GM19468 (cell line): ENCODE results near the gene VIM.
A peak's percentile ranks its signal among the peaks of the same experiment; 100 is the strongest.

Experiments
- ATAC-seq: cut with Tn5 transposase; IDR thresholded peaks from one replicate; pipeline ENCODE4 v1.9.1; 2021; ENCODE audit warnings: mild to moderate bottlenecking, moderate library complexity, moderate number of reproducible peaks; ENCODE audit not compliant: unreplicated experiment; ENCODE audit errors: extremely low read depth

Gene VIM

GRCh38 chr10:17229967-17230682 is 2.1 kb downstream of the VIM start:
- ATAC-seq: peak; percentile 39

DNA sequence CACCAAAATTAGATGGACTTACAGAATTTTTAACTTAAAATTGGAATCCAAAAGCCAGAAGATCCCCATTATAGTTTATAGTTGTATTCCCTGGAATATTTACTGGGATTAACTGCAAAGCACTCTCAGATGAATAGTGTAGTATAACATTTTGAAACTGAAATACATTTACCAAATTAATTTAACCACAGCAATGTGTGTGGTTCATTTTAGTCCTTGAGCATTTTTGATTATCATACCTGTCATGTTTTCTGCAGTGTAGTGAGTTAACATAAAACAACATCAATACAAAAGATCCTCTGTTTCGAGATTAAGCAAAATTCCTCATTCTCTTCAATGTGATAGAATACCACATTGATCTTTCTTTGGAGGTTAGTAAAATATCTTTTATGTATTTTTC is 3.7 kb downstream of the VIM start:
- ATAC-seq: no peak

DNA sequence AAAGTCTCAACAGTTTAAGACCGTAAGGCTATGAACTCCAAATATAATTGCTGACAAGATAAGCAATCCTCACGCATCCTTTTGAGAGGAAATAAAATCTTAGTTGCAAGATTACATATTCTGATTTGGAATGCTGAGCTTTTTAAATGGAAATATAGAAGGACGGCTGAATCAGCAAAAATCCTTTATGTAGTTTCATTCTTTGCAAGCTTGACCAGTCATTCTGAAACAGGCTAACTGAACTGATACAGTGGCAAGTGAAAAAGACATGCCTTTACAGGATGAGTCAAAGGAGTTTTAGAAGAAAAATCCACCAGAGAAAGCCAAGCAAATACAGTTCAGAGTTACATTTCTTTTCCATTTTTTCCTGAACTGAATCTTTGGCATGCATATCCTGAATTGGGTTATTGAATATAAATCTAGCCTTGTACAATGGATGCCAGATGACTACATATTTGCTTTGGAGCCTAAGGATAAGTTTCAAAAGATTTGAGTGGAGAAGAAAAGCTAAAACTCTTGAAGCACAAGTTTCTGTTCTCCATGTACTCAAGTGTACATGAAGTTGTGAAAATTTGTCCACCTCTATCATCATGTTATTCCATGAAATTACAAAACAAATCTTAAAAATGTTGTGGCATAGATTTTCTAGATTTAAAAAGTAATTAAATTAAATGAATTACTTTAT is 4.4 kb downstream of the VIM start:
- ATAC-seq: no peak

DNA sequence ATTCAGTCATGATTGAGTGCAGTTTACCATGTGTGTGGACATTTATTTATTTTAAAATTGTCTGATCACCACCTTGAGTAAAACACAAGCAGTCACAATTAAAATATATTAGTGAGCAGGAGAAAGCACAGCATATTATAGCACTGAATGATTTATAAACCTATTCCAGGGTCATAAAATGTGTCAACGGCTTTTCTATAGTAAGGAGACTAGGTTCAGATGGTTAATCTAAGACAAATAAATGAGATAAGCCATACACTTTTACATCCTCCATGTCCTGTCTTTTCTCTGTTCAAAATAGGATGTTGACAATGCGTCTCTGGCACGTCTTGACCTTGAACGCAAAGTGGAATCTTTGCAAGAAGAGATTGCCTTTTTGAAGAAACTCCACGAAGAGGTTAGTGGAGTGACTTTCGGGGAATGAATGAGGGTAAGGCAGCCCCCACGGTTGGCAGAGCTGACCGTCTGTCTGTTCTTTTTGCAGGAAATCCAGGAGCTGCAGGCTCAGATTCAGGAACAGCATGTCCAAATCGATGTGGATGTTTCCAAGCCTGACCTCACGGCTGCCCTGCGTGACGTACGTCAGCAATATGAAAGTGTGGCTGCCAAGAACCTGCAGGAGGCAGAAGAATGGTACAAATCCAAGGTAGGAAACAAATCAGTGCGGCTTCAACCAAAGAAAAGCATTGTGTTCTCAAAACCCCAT is 5.4 kb downstream of the VIM start:
- no peak for ATAC-seq

DNA sequence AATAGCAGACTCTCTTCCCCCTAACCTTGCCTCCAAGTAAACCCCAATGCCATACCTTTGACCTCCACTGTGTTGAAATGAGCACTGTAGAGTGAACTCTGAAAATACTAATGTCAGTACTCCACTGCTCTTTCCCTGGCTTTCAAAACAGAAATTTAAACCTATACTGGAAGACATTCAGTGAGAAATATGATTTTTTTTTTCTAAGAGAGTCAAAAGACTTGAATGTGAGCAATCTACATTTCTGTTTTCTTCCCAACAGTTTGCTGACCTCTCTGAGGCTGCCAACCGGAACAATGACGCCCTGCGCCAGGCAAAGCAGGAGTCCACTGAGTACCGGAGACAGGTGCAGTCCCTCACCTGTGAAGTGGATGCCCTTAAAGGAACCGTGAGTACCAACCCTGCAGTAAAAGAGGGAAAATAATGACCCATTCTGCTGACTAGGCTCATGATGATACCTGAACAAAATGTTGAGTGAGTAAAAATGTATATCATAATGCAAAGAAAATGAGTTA is 6.4 kb downstream of the VIM start:
- no peak for ATAC-seq

DNA sequence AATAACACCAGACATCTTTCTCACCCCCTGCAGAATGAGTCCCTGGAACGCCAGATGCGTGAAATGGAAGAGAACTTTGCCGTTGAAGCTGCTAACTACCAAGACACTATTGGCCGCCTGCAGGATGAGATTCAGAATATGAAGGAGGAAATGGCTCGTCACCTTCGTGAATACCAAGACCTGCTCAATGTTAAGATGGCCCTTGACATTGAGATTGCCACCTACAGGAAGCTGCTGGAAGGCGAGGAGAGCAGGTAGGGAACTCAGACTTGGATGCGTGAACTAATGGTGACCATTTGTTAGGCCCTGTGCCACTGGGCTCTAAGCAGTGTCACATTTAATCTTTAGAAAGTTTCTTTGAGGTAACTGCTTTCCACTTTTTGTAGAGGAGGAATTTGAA is 7.1 kb downstream of the VIM start:
- no peak for ATAC-seq

DNA sequence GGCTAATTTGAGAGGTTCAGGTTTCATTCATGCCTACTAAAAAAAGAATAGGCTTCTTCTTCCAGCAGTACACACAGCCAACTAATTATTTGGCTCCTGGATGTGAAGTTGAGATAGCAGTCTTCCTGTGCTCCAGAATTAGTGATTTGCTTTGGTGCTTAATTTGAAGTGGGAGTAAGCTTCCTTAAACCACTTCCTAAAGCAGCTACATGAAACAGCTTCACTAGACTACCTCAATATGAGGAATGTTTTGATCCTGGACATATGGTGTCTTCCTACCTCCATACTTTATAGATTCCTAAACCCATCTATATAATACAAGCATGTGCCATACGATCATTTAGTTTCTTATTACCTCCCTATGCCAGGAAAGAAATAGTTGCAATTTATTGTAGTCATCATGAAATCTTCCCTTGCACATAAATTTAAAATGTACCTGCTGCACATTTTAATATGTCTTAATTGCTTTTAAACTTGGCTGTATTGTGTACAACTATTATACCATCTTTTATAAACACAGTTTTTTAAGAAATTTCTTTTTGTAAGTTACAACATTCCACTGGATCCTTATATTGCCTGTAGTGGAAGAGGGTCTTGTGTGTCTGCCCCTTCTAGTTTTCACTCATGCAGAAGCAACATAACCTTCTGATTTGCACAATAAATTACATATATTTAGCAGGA is 8.6 kb downstream of the VIM start:
- ATAC-seq: no peak

GRCh38 chr10:17237149-17237527 is 9.1 kb downstream of the VIM start:
- no peak for ATAC-seq

GRCh38 chr10:17237915-17238444 is 9.9 kb downstream of the VIM start:
- ATAC-seq: no peak

DNA sequence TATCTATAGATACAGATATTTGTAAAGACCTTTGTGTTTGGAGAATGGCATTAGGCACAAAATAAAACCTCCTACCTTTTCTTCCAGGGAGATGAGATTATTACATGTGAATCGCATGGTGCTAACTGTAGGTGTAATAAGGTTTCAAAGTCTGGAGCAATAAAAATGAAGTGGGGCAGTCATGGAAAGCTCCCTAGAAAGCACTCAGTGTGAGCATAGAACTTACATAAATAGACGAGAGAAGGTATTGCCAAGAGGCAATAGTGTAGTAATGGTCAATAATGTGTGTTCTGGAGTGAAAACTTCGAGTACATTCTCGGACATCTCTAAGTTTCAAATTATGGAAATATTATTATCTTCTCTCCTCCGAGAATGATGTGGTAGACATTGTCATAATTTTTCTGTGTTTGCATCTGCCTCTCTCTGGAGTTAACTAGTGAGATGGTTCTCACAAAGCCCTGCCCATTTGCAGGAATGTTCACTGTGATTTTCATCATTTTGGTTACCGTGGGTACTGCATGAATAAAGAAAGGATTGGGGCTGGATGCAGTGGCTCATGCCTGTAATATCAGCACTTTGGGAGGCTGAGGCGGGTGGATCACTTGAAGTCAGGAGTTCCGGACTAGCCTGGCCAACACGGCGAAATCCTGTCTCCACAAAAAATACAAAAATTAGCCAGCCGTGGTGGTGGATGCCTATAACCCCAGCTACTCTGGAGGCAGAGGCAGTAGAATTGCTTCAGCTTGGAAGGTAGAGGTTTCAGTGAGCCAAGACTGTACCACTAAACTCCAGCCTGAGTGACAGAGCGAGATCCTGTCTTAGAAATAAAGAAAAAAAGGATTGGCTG is 10.6 kb downstream of the VIM start:
- ATAC-seq: no peak

GRCh38 chr10:17239345-17240085 is 11.5 kb downstream of the VIM start:
- ATAC-seq: no peak

GRCh38 chr10:17240096-17240495 is 12.1 kb downstream of the VIM start:
- no peak for ATAC-seq

DNA sequence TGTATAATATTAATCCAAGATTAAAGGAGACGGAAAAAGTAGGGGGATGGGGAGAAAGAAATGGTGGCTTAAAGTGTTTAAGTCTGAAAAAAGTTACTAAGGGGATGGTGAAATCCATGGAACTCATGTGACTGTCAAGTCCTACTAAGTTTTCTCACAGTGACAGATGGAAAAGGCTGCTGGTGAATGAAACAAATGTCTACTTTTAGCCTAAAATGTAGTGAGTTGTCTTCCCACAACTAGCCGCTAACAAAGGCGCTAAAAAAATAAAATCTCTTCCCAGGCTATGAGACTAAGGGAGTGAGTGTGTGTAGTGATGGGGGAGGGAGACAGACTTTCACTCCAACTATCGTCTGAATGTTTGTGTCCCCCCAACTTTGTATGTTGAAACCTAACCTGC is 12.6 kb downstream of the VIM start:
- ATAC-seq: no peak

GRCh38 chr10:17241611-17242333 is 13.7 kb downstream of the VIM start:
- ATAC-seq: no peak

- no peak for ATAC-seq
These were observed 16.8 kb downstream of the VIM start for GRCh38 chr10:17244700-17245365.

DNA sequence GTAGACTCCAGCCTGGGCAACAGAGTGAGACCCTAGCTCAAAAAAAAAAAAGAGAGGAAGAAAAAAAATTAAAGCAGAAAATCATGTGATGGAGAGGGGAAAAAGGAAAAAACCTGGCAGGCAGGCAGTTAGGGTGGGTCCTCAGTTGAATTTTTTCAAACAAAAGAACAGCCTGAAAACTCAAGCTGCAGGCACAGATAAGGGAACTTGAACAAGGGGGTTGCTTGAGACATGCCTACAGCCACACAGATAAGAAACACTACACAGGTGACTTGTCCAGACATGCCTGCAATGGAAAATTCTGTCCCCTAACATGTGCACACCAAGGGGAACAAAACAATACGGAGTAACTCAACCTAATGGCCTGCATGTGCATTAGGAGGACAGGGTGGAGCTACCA is 19.2 kb downstream of the VIM start:
- ATAC-seq: no peak

- ATAC-seq: no peak
These were observed 20.9 kb downstream of the VIM start for GRCh38 chr10:17248964-17249363.

DNA sequence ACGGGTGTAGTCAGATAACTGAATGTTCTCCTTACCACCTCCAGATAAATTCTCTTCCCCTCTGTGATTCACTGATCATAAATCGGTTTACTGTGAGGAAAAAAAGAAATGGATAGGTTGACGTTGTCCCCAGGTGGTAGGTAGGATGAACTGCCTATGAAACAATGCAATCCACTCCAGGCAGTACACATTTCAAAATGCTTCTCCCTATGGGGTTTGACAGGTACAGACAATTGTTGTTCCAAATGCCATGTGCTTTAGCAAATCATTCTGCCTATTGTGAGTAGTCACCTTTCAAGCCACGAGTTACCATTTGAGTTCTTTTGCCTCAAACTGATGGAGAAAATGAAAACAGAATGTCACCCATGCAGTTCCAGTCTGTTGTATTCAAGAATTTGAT is 21.8 kb downstream of the VIM start:
- ATAC-seq: no peak
